HG02759 (cell line): ENCODE measurements around the gene CLDN9.
"Not testable (repeated sequence)": the region's sequence is repeated elsewhere in the genome, so short reads cannot be mapped to it uniquely, and the experiment has no call there.

Experiments used
- ATAC-seq: cut with Tn5 transposase; IDR thresholded peaks from one replicate; pipeline ENCODE4 v1.9.1; 2021; ENCODE audit warnings: mild to moderate bottlenecking, moderate library complexity; ENCODE audit not compliant: unreplicated experiment

Gene CLDN9

DNA sequence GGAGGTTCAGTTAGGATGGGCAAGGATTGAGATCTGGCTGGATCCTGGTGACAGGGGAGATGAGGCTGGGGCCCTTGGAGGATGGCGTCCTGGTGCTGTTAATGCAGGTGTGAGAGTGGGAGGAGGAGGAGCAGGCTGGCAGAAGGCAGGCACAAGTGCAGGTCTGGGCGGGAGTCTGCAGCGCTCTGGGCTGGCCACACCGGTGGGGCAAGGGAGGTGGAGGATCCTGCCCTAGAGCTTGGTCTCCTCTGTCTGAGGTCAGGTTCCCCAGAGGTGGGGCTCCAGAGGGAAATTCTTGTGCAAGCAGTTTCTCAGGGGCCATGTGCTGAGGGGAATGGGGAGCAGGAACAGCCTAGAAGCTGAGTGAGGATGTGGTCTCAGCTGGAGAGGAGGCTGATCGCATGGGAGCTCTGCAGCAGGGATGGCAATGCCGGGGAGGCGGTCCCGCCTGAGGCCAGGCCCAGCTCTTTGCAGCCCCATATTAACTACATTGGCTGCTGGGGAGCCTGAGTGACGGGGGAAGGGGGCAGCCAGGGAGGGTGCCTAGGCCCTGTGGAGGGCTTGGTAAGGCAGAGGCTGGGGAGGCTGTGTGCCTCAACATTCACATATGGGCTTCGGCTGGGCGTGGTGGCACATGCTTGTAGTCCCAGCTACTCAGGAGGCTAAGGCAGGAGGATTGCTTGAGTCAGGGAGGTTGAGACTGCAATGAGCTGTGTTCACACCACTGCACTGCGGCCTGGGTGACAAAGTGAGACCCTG lies 40.0 kb downstream of the CLDN9 start:
- not testable (repeated sequence) for ATAC-seq

GRCh38 chr16:3053330-3053710 lies 40.6 kb downstream of the CLDN9 start:
- not testable (repeated sequence) for ATAC-seq

- no peak for ATAC-seq
Measured at GRCh38 chr16:3054965-3055733, 42.4 kb downstream of the CLDN9 start.

- not testable (repeated sequence) for ATAC-seq
Measured at GRCh38 chr16:3055734-3056115, 43.0 kb downstream of the CLDN9 start.

- no peak for ATAC-seq
Measured at GRCh38 chr16:3056336-3057180, 43.8 kb downstream of the CLDN9 start.

GRCh38 chr16:3057181-3058138 lies 44.7 kb downstream of the CLDN9 start:
- ATAC-seq, result no peak

- peak; percentile 24 for ATAC-seq
Measured at GRCh38 chr16:3058139-3059030, 45.7 kb downstream of the CLDN9 start.

GRCh38 chr16:3059041-3059722 lies 46.5 kb downstream of the CLDN9 start:
- peak; percentile 86 for ATAC-seq

- no peak for ATAC-seq
Measured at GRCh38 chr16:3059723-3060242, 47.1 kb downstream of the CLDN9 start.

GRCh38 chr16:3060339-3061127 lies 47.8 kb downstream of the CLDN9 start:
- ATAC-seq, result no peak

DNA sequence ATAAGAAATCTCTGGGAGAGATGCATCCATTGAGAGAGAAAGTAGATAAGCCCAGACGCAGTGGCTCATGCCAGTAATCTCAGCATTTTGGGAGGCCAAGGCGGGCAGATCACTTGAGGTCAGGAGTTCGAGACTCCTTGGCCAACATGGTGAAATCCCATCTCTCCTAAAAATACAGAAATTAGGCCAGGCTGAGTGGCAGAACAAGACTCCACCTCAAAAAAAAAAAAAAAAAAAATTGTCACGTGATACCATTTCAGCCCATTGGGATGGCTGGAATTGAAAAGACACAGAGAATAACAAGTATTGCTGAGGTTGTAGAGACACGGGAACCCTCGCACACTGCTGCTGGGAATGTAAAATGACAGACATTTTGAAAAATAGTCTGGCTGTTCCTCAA lies 49.8 kb downstream of the CLDN9 start:
- ATAC-seq, result no peak

DNA sequence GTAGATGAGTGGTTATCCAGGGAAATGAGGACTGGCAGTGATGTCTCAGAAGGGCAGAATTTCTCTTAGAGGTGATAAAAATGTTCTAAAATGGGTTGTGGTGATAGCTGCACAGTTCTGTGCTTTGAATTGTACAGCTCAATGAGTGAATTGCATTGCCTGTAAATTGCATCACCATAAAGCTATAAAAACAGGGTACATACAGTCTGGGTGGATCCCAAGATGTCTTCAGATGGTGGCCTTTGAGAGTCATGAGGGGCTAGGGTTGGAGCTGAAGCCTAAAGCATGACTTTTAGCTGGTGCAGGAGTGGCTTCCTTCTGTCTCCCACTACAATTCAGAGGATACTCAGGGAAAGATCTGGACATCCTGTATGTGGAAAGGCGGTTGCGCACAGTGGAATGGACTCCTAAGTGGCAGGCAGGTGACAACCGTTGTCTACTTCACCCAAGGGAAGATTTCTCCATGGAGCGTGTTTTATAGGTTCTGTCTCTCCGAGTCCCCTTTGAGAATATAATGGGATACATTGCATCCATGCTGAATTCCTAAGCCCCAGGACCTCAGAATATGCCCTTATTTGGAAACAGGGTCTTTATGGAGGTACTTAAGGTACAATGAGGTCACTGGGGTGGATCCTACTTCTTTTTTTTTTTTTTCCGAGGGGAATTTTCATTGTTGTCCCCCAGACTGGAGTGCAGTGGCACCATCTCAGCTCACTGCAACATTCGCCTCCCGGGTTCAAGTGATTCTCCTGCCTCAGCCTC lies 51.1 kb downstream of the CLDN9 start:
- ATAC-seq, result no peak
